GM23248 (cell line): ENCODE measurements around the gene CFAP45. TPM values are rescaled to one million over a fixed set of nuclear protein-coding genes. Genes with fewer than 3 reads are reported as not detected.

Experiments
- DNase-seq: peaks from one replicate; pipeline ENCODE4 v3.0.0-alpha.2; 2015
- H2AFZ ChIP-seq: fragments of 200-600 bp; sonication (generic); 2 replicates; pipeline ENCODE4 v1.6.1; 2016; ENCODE audit warnings: antibody characterized with exemption
- H3F3A ChIP-seq: fragments of 200-600 bp; sonication (generic); 2 replicates; pipeline ENCODE4 v1.6.1; 2016; ENCODE audit warnings: mild to moderate bottlenecking, antibody characterized with exemption, mixed run types; ENCODE audit not compliant: insufficient read depth
- H3K27ac ChIP-seq: fragments of 200-600 bp; sonication (generic); 2 replicates; pipeline ENCODE4 v1.5.1; 2016; ENCODE audit warnings: mild to moderate bottlenecking
- H3K27me3 ChIP-seq: fragments of 200-600 bp; sonication (generic); replicated peaks from 2 replicates; pipeline ENCODE4 v1.6.1; 2016; ENCODE audit warnings: mild to moderate bottlenecking; ENCODE audit not compliant: insufficient read depth
- H3K36me3 ChIP-seq: fragments of 200-600 bp; sonication (generic); 2 replicates; pipeline ENCODE4 v1.6.1; 2016; ENCODE audit warnings: low read depth, mild to moderate bottlenecking
- H3K4me1 ChIP-seq: fragments of 200-600 bp; sonication (generic); 2 replicates; pipeline ENCODE4 v1.6.1; 2016; ENCODE audit warnings: mild to moderate bottlenecking; ENCODE audit not compliant: insufficient read depth
- H3K4me2 ChIP-seq: fragments of 200-600 bp; sonication (generic); one replicate; pipeline ENCODE4 v1.6.1; 2016; ENCODE audit warnings: mild to moderate bottlenecking; ENCODE audit not compliant: unreplicated experiment
- H3K4me3 ChIP-seq: fragments of 200-600 bp; sonication (generic); 2 replicates; pipeline ENCODE4 v1.5.1; 2016; ENCODE audit warnings: mild to moderate bottlenecking
- H3K79me2 ChIP-seq: fragments of 200-600 bp; sonication (generic); 2 replicates; pipeline ENCODE4 v1.6.1; 2016; ENCODE audit warnings: mild to moderate bottlenecking; ENCODE audit not compliant: insufficient read depth
- H3K9ac ChIP-seq: fragments of 200-600 bp; sonication (generic); 2 replicates; pipeline ENCODE4 v1.6.1; 2016; ENCODE audit warnings: mild to moderate bottlenecking
- H3K9me2 ChIP-seq: fragments of 200-600 bp; sonication (generic); 2 replicates; pipeline ENCODE4 v1.6.1; 2016; ENCODE audit warnings: mixed run types, mild to moderate bottlenecking, moderate library complexity; ENCODE audit not compliant: insufficient read depth
- H3K9me3 ChIP-seq: fragments of 200-600 bp; sonication (generic); one replicate; pipeline ENCODE4 v1.6.1; 2017; ENCODE audit warnings: low read depth
- H4K20me1 ChIP-seq: fragments of 200-600 bp; sonication (generic); 2 replicates; pipeline ENCODE4 v1.6.0; 2016; ENCODE audit not compliant: insufficient read depth
- EZH2 ChIP-seq: fragments of 200-600 bp; sonication (generic); IDR thresholded peaks from 2 replicates; pipeline ENCODE4 v1.6.1; 2018; ENCODE audit warnings: antibody characterized with exemption, mild to moderate bottlenecking; ENCODE audit not compliant: insufficient read depth, poor library complexity, severe bottlenecking
- EZH2phosphoT487 ChIP-seq: fragments of 200-600 bp; sonication (generic); IDR thresholded peaks from 2 replicates; pipeline ENCODE4 v1.6.1; 2018; ENCODE audit warnings: antibody characterized with exemption, moderate library complexity, mild to moderate bottlenecking, low read depth; ENCODE audit not compliant: insufficient read depth
- WGBS, 2 experiments: methylation state at CpG; one replicate each; pipeline ENCODE4 v1.1.6; 2015 to 2017; ENCODE audit warnings: low lambda C conversion rate in 2 of 2, low coverage in 1 of 2; ENCODE audit errors: missing lambda C conversion rate in 2 of 2; 5-methylcytosine and 5-hydroxymethylcytosine counted together
- in situ Hi-C: fragments of 300-500 bp; cut with MboI; formaldehyde crosslinking; loops from 2 replicates; pipeline ENCODE4 v1.15.0; 2020
- polyA plus RNA-seq: library from polyadenylated mRNA; unstranded; fragments of >200 nt; fragmentation: Nextera tagmentation; extraction: Ambion mirVana; gene quantifications from 2 replicates; pipeline ENCODE4 v1.2.1, GENCODE V29; 2016
- total RNA-seq: library from RNA; depleted of rRNA; stranded (reverse); fragments of >200 nt; shearing (Covaris generic); gene quantifications from 2 replicates; pipeline ENCODE4 v1.2.3, GENCODE V29; 2014

CFAP45 gene
- total and polyA plus RNA-seq, 2 experiments from 2014 or later: 0.51 TPM; not detected in 1

- Histone ChIP-seq H3K27ac (no peak overlapping the region), H3K9me3 (no peaks in the 10 kb centered on the region), H4K20me1 (no peaks in the 10 kb centered on the region), H2AFZ (no peak overlapping the region), H3K4me3 (no peak overlapping the region), H3K27me3 (no peaks in the 10 kb centered on the region), H3K4me2 (no peak overlapping the region), H3K9me2 (no peaks in the 10 kb centered on the region), H3F3A (peaks cover 17% of the 10 kb centered on the region), H3K4me1 (peaks cover 13% of the 10 kb centered on the region), H3K36me3 (no peaks in the 10 kb centered on the region), H3K79me2 (no peaks in the 10 kb centered on the region), H3K9ac (no peak overlapping the region)
- TF ChIP-seq EZH2phosphoT487 (no peak), EZH2 (no peak)
- peak; percentile 33 for DNase-seq
- in situ Hi-C loops: no loop called here
- 53 to 59% methylated on average over 1 of the region's 1 CpG for WGBS, 2 experiments
Measured at GRCh38 chr1:159869607-159870006, 30.4 kb downstream of the CFAP45 start.

GRCh38 chr1:159869173-159869572 lies 30.8 kb downstream of the CFAP45 start:
- H3K79me2 ChIP-seq: no peaks in the 10 kb centered on the region
- H4K20me1 ChIP-seq: no peaks in the 10 kb centered on the region
- no peak overlapping the region for H3K4me2 ChIP-seq
- H3K9me3 ChIP-seq: no peaks in the 10 kb centered on the region
- peak; percentile 85 for DNase-seq
- H3K36me3 ChIP-seq: no peaks in the 10 kb centered on the region
- H2AFZ ChIP-seq: no peak overlapping the region
- in situ Hi-C loops: no loop called here
- peaks cover 13% of the 10 kb centered on the region for H3K4me1 ChIP-seq
- TF ChIP-seq EZH2phosphoT487 (no peak), EZH2 (no peak)
- H3K27me3 ChIP-seq: no peaks in the 10 kb centered on the region
- H3K4me3 ChIP-seq: no peak overlapping the region
- no peak overlapping the region for H3K27ac ChIP-seq
- peaks cover 17% of the 10 kb centered on the region for H3F3A ChIP-seq
- 12 to 31% methylated on average over 4 of the region's 4 CpGs for WGBS, 2 experiments
- no peaks in the 10 kb centered on the region for H3K9me2 ChIP-seq
- H3K9ac ChIP-seq: no peak overlapping the region

GRCh38 chr1:159868766-159869165 lies 31.2 kb downstream of the CFAP45 start:
- H3K9ac ChIP-seq: no peak overlapping the region
- H3K36me3 ChIP-seq: no peaks in the 10 kb centered on the region
- H3K4me2 ChIP-seq: no peak overlapping the region
- no peaks in the 10 kb centered on the region for H3K79me2 ChIP-seq
- no peak overlapping the region for H3K4me3 ChIP-seq
- TF ChIP-seq EZH2phosphoT487: no peak
- no peak for TF ChIP-seq EZH2
- no peaks in the 10 kb centered on the region for H3K27me3 ChIP-seq
- H3F3A ChIP-seq: peaks cover 17% of the 10 kb centered on the region
- in situ Hi-C loops: no loop called here
- no peaks in the 10 kb centered on the region for H3K9me3 ChIP-seq
- H3K4me1 ChIP-seq: peaks cover 13% of the 10 kb centered on the region
- no peaks in the 10 kb centered on the region for H4K20me1 ChIP-seq
- no peaks in the 10 kb centered on the region for H3K9me2 ChIP-seq
- WGBS, 2 experiments: 77 to 88% methylated on average over 3 of the region's 3 CpGs
- no peak overlapping the region for H2AFZ ChIP-seq
- DNase-seq: no peak
- no peak overlapping the region for H3K27ac ChIP-seq

- 31 to 34% methylated on average over 9 of the region's 9 CpGs for WGBS, 2 experiments
Measured at GRCh38 chr1:159867664-159868026, 32.3 kb downstream of the CFAP45 start.

More at GRCh38 chr1:159867664-159868026, 32.3 kb downstream of the CFAP45 start:
- Histone ChIP-seq H3K9me2 (no peaks in the 10 kb centered on the region), H3K27me3 (no peaks in the 10 kb centered on the region), H4K20me1 (no peaks in the 10 kb centered on the region), H3K4me1 (peaks cover 13% of the 10 kb centered on the region), H3K79me2 (no peaks in the 10 kb centered on the region), H3K9ac (no peak overlapping the region), H3F3A (peaks cover 17% of the 10 kb centered on the region), H3K4me3 (no peak overlapping the region), H3K36me3 (no peaks in the 10 kb centered on the region), H2AFZ (no peak overlapping the region), H3K9me3 (no peaks in the 10 kb centered on the region), H3K27ac (no peak overlapping the region), H3K4me2 (no peak overlapping the region)
- no peak for TF ChIP-seq EZH2
- no peak for TF ChIP-seq EZH2phosphoT487
- in situ Hi-C loops: no loop called here
- DNase-seq: peak; percentile 22
